Astrocyte (in vitro differentiated cells and primary cell): ENCODE measurements around the gene TNFRSF13B. TPM values are rescaled to one million over a fixed set of nuclear protein-coding genes. Genes with fewer than 3 reads are reported as not detected.

Experiments
- DNase-seq: peaks from one replicate; pipeline ENCODE4 v3.0.0-alpha.2; 2010; ENCODE audit warnings: low read depth
- FAIRE-seq: peaks from 2 replicates; lab custom pipeline; 2011; peaks lifted over from hg19 to GRCh38; lab: Jason Lieb, UNC
- H2AFZ ChIP-seq: 2 replicates; pipeline ENCODE4 v1.6.0; 2012; ENCODE audit warnings: low read depth, low read length, inconsistent platforms
- H3K27ac ChIP-seq: 2 replicates; pipeline ENCODE4 v1.5.1; 2011; ENCODE audit warnings: low read depth, low read length, inconsistent platforms
- H3K27me3 ChIP-seq: 2 replicates; pipeline ENCODE4 v1.6.0; 2011; ENCODE audit warnings: low read length, inconsistent platforms; ENCODE audit not compliant: insufficient read depth
- H3K36me3 ChIP-seq: 2 replicates; pipeline ENCODE4 v1.5.1; 2011; ENCODE audit warnings: low read length, inconsistent platforms; ENCODE audit not compliant: insufficient read depth
- H3K4me1 ChIP-seq: 2 replicates; pipeline ENCODE4 v1.5.1; 2011; ENCODE audit warnings: low read length, inconsistent platforms; ENCODE audit not compliant: insufficient read depth
- H3K4me2 ChIP-seq: 2 replicates; pipeline ENCODE4 v1.6.0; 2012; ENCODE audit warnings: low read length, inconsistent platforms
- H3K4me3 ChIP-seq: 2 replicates; pipeline ENCODE4 v1.5.1; 2011; ENCODE audit warnings: low read depth, mild to moderate bottlenecking, low read length, inconsistent platforms; ENCODE audit not compliant: insufficient read depth
- H3K79me2 ChIP-seq: 2 replicates; pipeline ENCODE4 v1.6.0; 2012; ENCODE audit warnings: mild to moderate bottlenecking, low read length, inconsistent platforms; ENCODE audit not compliant: insufficient read depth
- H3K9ac ChIP-seq: 2 replicates; pipeline ENCODE4 v1.6.0; 2012; ENCODE audit warnings: mild to moderate bottlenecking, low read length, inconsistent platforms
- H3K9me3 ChIP-seq: 2 replicates; pipeline ENCODE4 v1.5.1; 2012; ENCODE audit warnings: low read depth, mild to moderate bottlenecking, low read length, inconsistent platforms; ENCODE audit not compliant: insufficient read depth
- H4K20me1 ChIP-seq: 2 replicates; pipeline ENCODE4 v1.6.0; 2012; ENCODE audit warnings: low read length, inconsistent platforms; ENCODE audit not compliant: insufficient read depth
- H3K27ac Mint-ChIP-seq: one replicate; pipeline ENCODE4 v1.8.0; 2021; ENCODE audit warnings: mild to moderate bottlenecking, mixed read lengths; ENCODE audit not compliant: unreplicated experiment
- H3K27me3 Mint-ChIP-seq: one replicate; pipeline ENCODE4 v1.8.0; 2021; ENCODE audit warnings: low read depth, mixed read lengths; ENCODE audit not compliant: unreplicated experiment
- H3K36me3 Mint-ChIP-seq: one replicate; pipeline ENCODE4 v1.8.0; 2021; ENCODE audit warnings: low read depth, mixed read lengths; ENCODE audit not compliant: unreplicated experiment
- H3K4me1 Mint-ChIP-seq: one replicate; pipeline ENCODE4 v1.8.0; 2021; ENCODE audit warnings: low read depth, mixed read lengths; ENCODE audit not compliant: unreplicated experiment
- H3K4me3 Mint-ChIP-seq: one replicate; pipeline ENCODE4 v1.8.0; 2021; ENCODE audit warnings: mild to moderate bottlenecking, moderate library complexity, mixed read lengths; ENCODE audit not compliant: unreplicated experiment
- H3K9me3 Mint-ChIP-seq: one replicate; pipeline ENCODE4 v1.8.0; 2021; ENCODE audit warnings: mild to moderate bottlenecking, mixed read lengths; ENCODE audit not compliant: unreplicated experiment
- EZH2 ChIP-seq: IDR thresholded peaks from 2 replicates; pipeline ENCODE4 v1.6.1; 2012; ENCODE audit warnings: mild to moderate bottlenecking, low read length, inconsistent platforms; ENCODE audit not compliant: insufficient read depth
- total RNA-seq: library from RNA; stranded (reverse); gene quantifications from 2 replicates; pipeline ENCODE4 v1.2.1, GENCODE V29; 2021
- TF ChIP-seq, protein P1 (sequence below): IDR thresholded peaks from 2 replicates; pipeline ENCODE4 v1.5.1; 2011; ENCODE audit warnings: low read depth, mild to moderate bottlenecking, inconsistent platforms, low read length, moderate library complexity; ENCODE audit not compliant: insufficient read depth

TNFRSF13B gene
- total RNA-seq, 1 donor from 2014 or later, result not detected

GRCh38 chr17:16915752-16916556 is 56.0 kb downstream of the TNFRSF13B start:
- Histone ChIP-seq H3K27ac (no peak overlapping the region), H3K79me2 (no peaks in the 10 kb centered on the region), H4K20me1 (no peaks in the 10 kb centered on the region), H3K9ac (no peak overlapping the region), H2AFZ (no peak overlapping the region), H3K4me2 (no peak overlapping the region), H3K36me3 (no peaks in the 10 kb centered on the region), H3K4me3 (no peak overlapping the region), H3K9me3 (no peaks in the 10 kb centered on the region), H3K27me3 (peaks cover 2% of the 10 kb centered on the region), H3K4me1 (no peaks in the 10 kb centered on the region)
- no peak overlapping the region for H3K27ac Mint-ChIP-seq
- DNase-seq (no peak), FAIRE-seq (no peak)
- H3K4me3 Mint-ChIP-seq, result no peak overlapping the region
- H3K27me3 Mint-ChIP-seq, result peaks cover 3% of the 10 kb centered on the region
- TF ChIP-seq EZH2, result no peak
- TF ChIP-seq, protein P1, sequence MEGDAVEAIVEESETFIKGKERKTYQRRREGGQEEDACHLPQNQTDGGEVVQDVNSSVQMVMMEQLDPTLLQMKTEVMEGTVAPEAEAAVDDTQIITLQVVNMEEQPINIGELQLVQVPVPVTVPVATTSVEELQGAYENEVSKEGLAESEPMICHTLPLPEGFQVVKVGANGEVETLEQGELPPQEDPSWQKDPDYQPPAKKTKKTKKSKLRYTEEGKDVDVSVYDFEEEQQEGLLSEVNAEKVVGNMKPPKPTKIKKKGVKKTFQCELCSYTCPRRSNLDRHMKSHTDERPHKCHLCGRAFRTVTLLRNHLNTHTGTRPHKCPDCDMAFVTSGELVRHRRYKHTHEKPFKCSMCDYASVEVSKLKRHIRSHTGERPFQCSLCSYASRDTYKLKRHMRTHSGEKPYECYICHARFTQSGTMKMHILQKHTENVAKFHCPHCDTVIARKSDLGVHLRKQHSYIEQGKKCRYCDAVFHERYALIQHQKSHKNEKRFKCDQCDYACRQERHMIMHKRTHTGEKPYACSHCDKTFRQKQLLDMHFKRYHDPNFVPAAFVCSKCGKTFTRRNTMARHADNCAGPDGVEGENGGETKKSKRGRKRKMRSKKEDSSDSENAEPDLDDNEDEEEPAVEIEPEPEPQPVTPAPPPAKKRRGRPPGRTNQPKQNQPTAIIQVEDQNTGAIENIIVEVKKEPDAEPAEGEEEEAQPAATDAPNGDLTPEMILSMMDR, result peak; percentile 41
- H3K4me1 Mint-ChIP-seq, result no peaks in the 10 kb centered on the region
- no peaks in the 10 kb centered on the region for H3K36me3 Mint-ChIP-seq
- no peaks in the 10 kb centered on the region for H3K9me3 Mint-ChIP-seq

DNA sequence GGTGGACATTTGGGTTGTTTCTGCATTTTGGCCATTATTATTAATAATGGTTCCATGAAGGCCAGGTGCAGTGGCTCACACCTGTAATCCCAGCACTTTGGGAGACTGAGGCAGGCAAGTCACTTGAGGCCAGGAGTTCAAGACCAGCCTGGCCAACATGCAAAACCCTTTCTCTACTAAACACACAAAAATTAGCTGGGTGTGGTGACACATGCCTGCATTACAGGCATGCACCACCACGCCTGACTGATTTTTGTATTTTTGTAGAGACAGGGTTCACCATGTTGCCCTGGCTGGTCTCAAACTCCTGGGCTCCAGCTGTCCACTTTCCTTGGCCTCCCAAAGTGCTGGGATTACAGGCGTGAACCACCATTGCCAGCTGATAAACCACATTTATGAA is 58.5 kb downstream of the TNFRSF13B start:
- no peak overlapping the region for H3K4me3 Mint-ChIP-seq
- FAIRE-seq, result no peak
- H3K4me1 ChIP-seq, result no peaks in the 10 kb centered on the region
- no peaks in the 10 kb centered on the region for H3K36me3 ChIP-seq
- no peak overlapping the region for H3K4me2 ChIP-seq
- H3K27me3 Mint-ChIP-seq, result peaks cover 2% of the 10 kb centered on the region
- H3K27me3 ChIP-seq, result peaks cover 2% of the 10 kb centered on the region
- no peak overlapping the region for H3K4me3 ChIP-seq
- H3K4me1 Mint-ChIP-seq, result peaks cover 10% of the 10 kb centered on the region
- H3K9ac ChIP-seq, result no peak overlapping the region
- no peaks in the 10 kb centered on the region for H3K36me3 Mint-ChIP-seq
- no peak for DNase-seq
- no peak for TF ChIP-seq EZH2
- TF ChIP-seq, protein P1, result no peak
- no peaks in the 10 kb centered on the region for H3K9me3 Mint-ChIP-seq
- no peak overlapping the region for H2AFZ ChIP-seq
- H3K27ac ChIP-seq, result no peak overlapping the region
- no peaks in the 10 kb centered on the region for H4K20me1 ChIP-seq
- no peaks in the 10 kb centered on the region for H3K9me3 ChIP-seq
- no peaks in the 10 kb centered on the region for H3K79me2 ChIP-seq
- H3K27ac Mint-ChIP-seq, result no peak overlapping the region
